ENCODE results near the gene PLGRKT.

Gene PLGRKT

DNA sequence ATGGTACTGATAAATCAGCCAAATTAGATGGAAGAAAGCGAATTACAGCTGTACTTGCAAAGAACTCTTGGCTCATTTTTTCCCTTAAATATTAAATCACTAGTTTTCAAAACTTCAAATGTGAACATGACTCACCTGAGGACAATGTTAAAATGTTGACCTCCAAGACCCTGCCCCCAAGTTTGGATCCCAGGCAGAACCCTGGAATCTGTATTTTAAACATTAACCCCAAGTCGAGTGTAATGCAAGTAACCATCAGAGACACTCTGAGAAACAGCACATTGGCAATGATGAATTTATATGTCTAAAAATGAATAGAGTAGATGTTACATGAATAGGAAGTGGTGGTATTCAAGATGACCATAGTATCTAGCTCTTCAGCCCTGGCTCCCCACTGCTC, 10.3 kb upstream of the PLGRKT start:
- TF ChIP-seq FOXP2 (optimal IDR thresholded peaks at IDR 0.05; ENCODE audit: borderline replicate concordance, extremely low read depth, extremely low read length, insufficient read depth) (no peak), TAF1 (IDR thresholded peaks at IDR 0.05; ENCODE audit: borderline replicate concordance, insufficient read depth, low read length) (no peak), SIN3A (IDR thresholded peaks at IDR 0.05; ENCODE audit: borderline replicate concordance, insufficient read depth, low read length) (no peak), POLR2AphosphoS5 (IDR thresholded peaks at IDR 0.05; ENCODE audit: low read depth, low read length) (no peak)
- TF ChIP-seq, protein P1, sequence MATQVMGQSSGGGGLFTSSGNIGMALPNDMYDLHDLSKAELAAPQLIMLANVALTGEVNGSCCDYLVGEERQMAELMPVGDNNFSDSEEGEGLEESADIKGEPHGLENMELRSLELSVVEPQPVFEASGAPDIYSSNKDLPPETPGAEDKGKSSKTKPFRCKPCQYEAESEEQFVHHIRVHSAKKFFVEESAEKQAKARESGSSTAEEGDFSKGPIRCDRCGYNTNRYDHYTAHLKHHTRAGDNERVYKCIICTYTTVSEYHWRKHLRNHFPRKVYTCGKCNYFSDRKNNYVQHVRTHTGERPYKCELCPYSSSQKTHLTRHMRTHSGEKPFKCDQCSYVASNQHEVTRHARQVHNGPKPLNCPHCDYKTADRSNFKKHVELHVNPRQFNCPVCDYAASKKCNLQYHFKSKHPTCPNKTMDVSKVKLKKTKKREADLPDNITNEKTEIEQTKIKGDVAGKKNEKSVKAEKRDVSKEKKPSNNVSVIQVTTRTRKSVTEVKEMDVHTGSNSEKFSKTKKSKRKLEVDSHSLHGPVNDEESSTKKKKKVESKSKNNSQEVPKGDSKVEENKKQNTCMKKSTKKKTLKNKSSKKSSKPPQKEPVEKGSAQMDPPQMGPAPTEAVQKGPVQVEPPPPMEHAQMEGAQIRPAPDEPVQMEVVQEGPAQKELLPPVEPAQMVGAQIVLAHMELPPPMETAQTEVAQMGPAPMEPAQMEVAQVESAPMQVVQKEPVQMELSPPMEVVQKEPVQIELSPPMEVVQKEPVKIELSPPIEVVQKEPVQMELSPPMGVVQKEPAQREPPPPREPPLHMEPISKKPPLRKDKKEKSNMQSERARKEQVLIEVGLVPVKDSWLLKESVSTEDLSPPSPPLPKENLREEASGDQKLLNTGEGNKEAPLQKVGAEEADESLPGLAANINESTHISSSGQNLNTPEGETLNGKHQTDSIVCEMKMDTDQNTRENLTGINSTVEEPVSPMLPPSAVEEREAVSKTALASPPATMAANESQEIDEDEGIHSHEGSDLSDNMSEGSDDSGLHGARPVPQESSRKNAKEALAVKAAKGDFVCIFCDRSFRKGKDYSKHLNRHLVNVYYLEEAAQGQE (IDR thresholded peaks at IDR 0.05; ENCODE audit: insufficient read depth in 1 of 2, low read depth in 2 of 2, low read length in 2 of 2): no peak

DNA sequence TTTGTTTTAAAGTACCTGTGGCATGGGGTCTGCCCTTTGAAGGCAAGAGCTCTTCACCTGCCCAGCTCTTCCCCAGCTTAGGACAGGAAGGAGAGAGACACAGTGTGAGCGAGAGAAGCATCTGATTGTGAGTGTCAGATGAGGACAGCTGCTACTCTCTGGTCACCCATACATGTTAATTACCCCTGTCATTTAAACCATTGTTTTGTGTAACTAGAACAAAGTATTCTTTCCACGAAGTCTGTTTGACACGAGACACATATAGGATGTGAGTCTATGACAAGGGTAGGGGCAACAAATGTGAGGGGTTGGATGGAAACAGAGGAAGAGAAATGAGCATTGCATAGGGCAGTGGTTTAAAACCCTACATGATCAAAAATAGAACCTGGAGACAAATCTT, 9.6 kb upstream of the PLGRKT start:
- no peak for TF ChIP-seq FOXP2 (optimal IDR thresholded peaks at IDR 0.05; ENCODE audit: borderline replicate concordance, extremely low read depth, extremely low read length, insufficient read depth)
- no peak for TF ChIP-seq SIN3A (IDR thresholded peaks at IDR 0.05; ENCODE audit: borderline replicate concordance, insufficient read depth, low read length)
- no peak for TF ChIP-seq TAF1 (IDR thresholded peaks at IDR 0.05; ENCODE audit: borderline replicate concordance, insufficient read depth, low read length)
- TF ChIP-seq, protein P1 (IDR thresholded peaks at IDR 0.05; ENCODE audit: insufficient read depth in 1 of 2, low read depth in 2 of 2, low read length in 2 of 2): no peak
- TF ChIP-seq POLR2AphosphoS5 (IDR thresholded peaks at IDR 0.05; ENCODE audit: low read depth, low read length): no peak

DNA sequence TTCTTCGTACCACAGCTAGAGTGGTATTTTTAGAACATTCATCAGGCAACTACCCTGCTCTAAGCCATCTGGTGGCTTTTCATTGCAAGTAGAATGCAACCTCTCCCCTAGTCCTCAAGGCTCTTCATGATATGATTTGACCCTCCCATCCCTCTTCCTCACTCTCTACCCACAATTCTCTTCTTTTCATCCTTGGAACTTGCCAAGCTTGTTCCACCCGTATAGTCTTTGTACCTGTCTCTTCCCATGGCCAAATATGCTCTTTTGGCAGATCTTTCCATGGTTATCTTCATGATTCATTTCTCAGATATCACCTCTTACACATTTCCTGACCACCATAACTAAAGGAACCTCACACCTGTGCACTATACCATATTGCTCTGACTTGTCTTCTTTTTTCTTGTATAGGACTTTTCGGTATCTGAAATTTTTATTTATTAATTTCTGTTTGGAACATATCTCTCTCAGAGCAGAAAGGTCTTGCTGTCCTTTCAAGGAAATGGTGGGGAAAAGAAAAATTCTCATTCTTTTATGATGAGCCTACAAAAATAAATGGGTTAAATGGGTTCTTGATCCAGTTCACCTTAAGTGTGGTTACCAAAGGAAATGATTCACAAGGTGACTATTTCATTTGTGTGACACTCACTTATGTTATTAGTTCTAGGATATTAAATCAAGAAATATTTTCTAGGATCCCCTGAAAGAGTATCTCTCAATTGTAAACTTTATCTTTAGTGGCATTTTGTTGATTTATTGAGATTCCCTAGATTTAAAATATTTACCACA, 8.9 kb upstream of the PLGRKT start:
- TF ChIP-seq POLR2AphosphoS5 (IDR thresholded peaks at IDR 0.05; ENCODE audit: low read depth, low read length): no peak

DNA sequence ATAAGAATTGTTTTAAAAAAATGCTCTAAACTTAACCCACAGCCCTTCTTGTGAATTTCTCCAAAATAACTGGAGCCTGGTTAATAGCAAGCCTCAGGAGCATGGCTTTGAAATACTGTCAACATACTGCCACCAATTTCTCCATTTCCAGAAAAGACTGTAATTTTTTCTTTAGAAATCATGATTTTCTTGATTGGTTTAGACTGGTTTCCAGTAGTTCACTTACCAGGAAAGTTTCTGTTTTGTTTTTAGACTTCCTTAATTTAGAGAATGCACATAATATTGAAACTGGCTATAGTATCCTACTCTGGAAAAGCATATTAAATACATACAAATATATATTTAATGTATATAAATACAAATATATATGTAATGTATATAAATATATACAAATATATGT, 8.2 kb upstream of the PLGRKT start:
- no peak for TF ChIP-seq POLR2AphosphoS5 (IDR thresholded peaks at IDR 0.05; ENCODE audit: low read depth, low read length)
- TF ChIP-seq SIN3A (IDR thresholded peaks at IDR 0.05; ENCODE audit: borderline replicate concordance, insufficient read depth, low read length): no peak
- TF ChIP-seq, protein P1 (IDR thresholded peaks at IDR 0.05; ENCODE audit: insufficient read depth in 1 of 2, low read depth in 2 of 2, low read length in 2 of 2): no peak
- no peak for TF ChIP-seq TAF1 (IDR thresholded peaks at IDR 0.05; ENCODE audit: borderline replicate concordance, insufficient read depth, low read length)
- no peak for TF ChIP-seq FOXP2 (optimal IDR thresholded peaks at IDR 0.05; ENCODE audit: borderline replicate concordance, extremely low read depth, extremely low read length, insufficient read depth)

DNA sequence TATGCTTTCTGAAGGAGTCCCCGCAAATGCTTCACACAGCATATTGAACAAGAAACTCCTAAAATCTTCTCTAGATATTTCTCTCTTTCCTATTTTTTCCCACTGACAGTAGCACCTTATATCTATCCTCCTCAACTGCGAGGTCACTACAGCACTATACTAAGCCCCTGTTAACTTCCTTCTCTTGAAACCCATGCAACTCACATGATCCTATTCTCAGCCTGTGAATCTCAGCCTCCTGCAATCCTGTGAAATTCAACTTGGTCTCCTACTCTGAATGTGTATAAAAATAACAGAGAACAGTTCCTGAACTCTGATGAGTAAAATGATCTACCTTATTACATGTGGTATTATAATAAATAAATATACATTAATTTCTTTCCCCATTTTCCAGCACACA, 6.1 kb upstream of the PLGRKT start:
- TF ChIP-seq, protein P1 (IDR thresholded peaks at IDR 0.05; ENCODE audit: insufficient read depth in 1 of 2, low read depth in 2 of 2, low read length in 2 of 2): no peak
- no peak for TF ChIP-seq TAF1 (IDR thresholded peaks at IDR 0.05; ENCODE audit: borderline replicate concordance, insufficient read depth, low read length)
- TF ChIP-seq POLR2AphosphoS5 (IDR thresholded peaks at IDR 0.05; ENCODE audit: low read depth, low read length): no peak
- TF ChIP-seq FOXP2 (optimal IDR thresholded peaks at IDR 0.05; ENCODE audit: borderline replicate concordance, extremely low read depth, extremely low read length, insufficient read depth): no peak
- no peak for TF ChIP-seq SIN3A (IDR thresholded peaks at IDR 0.05; ENCODE audit: borderline replicate concordance, insufficient read depth, low read length)
